ENCODE results near the gene TCP10L.

DNA sequence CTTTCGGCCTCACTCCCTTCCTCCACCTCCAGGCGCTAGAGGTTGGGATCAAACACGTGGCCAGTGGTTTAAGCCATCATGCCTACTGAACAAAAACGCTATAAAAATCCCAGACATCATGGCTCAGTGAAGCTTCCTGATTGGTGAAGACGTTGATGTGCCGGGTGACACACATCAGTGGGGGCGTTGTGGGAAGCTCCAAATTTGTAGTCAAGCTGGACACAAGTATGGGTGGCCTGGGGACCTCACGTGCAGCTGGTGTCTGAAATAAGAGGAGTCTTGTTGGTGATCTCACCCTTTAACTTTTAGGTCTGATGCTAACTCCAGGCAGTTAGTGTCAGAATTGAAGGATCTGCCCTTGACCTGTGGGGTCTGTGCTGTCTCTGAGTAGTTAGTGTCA, 20.1 kb upstream of the TCP10L start:
- TF ChIP-seq, protein P1, sequence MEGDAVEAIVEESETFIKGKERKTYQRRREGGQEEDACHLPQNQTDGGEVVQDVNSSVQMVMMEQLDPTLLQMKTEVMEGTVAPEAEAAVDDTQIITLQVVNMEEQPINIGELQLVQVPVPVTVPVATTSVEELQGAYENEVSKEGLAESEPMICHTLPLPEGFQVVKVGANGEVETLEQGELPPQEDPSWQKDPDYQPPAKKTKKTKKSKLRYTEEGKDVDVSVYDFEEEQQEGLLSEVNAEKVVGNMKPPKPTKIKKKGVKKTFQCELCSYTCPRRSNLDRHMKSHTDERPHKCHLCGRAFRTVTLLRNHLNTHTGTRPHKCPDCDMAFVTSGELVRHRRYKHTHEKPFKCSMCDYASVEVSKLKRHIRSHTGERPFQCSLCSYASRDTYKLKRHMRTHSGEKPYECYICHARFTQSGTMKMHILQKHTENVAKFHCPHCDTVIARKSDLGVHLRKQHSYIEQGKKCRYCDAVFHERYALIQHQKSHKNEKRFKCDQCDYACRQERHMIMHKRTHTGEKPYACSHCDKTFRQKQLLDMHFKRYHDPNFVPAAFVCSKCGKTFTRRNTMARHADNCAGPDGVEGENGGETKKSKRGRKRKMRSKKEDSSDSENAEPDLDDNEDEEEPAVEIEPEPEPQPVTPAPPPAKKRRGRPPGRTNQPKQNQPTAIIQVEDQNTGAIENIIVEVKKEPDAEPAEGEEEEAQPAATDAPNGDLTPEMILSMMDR (IDR thresholded peaks at IDR 0.05) = no peak
- no peak for TF ChIP-seq POLR2A (IDR thresholded peaks at IDR 0.05)
